Measurements from ENCODE around the gene AKR7A2.

DNA sequence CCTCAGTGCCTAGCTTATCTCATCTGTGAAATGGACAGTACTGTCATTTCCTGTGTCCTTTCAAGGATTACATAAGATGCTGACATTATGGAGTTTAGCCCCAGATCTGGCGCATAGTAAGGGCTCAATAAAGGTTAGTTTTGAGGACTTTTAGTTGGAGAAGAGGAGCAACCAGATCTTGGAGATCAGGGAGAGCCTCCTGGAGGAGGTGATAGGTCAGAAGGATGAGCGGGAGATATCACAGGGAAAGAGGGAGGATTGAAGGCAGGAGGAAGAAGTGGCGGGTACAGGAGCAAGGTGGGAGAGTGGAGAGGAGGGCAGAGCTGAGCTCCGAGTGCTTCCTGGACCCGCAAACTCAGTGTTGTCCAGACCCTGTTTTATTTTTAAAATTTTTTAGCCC is 17.7 kb upstream of the AKR7A2 start:
- TF ChIP-seq, protein P1, sequence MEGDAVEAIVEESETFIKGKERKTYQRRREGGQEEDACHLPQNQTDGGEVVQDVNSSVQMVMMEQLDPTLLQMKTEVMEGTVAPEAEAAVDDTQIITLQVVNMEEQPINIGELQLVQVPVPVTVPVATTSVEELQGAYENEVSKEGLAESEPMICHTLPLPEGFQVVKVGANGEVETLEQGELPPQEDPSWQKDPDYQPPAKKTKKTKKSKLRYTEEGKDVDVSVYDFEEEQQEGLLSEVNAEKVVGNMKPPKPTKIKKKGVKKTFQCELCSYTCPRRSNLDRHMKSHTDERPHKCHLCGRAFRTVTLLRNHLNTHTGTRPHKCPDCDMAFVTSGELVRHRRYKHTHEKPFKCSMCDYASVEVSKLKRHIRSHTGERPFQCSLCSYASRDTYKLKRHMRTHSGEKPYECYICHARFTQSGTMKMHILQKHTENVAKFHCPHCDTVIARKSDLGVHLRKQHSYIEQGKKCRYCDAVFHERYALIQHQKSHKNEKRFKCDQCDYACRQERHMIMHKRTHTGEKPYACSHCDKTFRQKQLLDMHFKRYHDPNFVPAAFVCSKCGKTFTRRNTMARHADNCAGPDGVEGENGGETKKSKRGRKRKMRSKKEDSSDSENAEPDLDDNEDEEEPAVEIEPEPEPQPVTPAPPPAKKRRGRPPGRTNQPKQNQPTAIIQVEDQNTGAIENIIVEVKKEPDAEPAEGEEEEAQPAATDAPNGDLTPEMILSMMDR (conservative IDR thresholded peaks at IDR 0.05 in 1 of 2, IDR thresholded peaks at IDR 0.05 in 1 of 2; ENCODE audit: extremely low read depth in 1 of 2, insufficient read depth in 1 of 2, low read depth in 1 of 2, low read length in 2 of 2) = no peak
- TF ChIP-seq EZH2 (IDR thresholded peaks at IDR 0.05; ENCODE audit: borderline replicate concordance, low read length) = no peak
